GM12801 (cell line): ENCODE measurements around the gene TBXA2R.

Experiments used
- TF ChIP-seq, protein P1 (sequence below): IDR thresholded peaks from one replicate; pipeline ENCODE4 v1.5.1; 2011; ENCODE audit warnings: control low read depth; ENCODE audit not compliant: insufficient read length; ENCODE audit errors: extremely low read depth

Gene TBXA2R

DNA sequence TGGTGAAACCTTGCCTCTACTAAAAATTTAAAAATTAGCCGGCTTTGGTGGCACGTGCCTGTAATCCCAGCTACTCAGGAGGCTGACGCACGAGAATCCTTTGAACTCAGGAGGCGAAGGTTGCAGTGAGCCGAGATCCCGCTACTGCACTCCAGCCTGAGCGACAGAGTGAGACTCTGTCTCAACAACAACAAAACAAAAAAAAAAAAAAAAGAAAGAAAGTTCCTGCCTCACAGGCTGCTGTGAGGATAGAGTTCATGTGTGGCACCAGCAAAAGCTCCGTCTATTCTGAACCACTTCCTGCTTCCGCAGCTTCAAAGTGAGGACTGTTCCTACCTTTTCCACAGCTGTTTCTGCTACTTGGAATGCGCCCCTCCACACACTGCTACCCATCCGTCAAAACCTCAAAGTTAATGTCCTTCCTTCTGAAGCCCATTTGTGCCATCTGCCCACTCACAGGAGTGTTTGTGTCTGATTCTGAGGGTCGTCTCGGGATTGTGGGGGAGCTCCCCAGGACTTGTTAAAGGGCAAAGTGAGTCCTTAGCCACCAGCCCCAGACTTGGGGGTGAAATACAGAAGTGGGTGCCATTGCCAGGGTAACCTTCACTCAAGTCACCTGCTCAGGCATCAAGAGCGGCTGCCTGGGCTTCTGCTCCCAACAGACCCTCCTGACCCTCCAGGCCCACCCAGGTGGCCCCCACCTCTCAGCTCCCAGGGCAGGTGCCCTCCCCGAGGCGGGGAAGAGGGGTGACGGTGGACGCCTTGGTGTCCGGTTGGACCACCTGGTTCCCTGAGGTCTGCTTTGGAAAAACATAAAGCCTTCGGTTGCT lies 52.2 kb downstream of the TBXA2R start:
- TF ChIP-seq, protein P1, sequence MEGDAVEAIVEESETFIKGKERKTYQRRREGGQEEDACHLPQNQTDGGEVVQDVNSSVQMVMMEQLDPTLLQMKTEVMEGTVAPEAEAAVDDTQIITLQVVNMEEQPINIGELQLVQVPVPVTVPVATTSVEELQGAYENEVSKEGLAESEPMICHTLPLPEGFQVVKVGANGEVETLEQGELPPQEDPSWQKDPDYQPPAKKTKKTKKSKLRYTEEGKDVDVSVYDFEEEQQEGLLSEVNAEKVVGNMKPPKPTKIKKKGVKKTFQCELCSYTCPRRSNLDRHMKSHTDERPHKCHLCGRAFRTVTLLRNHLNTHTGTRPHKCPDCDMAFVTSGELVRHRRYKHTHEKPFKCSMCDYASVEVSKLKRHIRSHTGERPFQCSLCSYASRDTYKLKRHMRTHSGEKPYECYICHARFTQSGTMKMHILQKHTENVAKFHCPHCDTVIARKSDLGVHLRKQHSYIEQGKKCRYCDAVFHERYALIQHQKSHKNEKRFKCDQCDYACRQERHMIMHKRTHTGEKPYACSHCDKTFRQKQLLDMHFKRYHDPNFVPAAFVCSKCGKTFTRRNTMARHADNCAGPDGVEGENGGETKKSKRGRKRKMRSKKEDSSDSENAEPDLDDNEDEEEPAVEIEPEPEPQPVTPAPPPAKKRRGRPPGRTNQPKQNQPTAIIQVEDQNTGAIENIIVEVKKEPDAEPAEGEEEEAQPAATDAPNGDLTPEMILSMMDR = no peak

DNA sequence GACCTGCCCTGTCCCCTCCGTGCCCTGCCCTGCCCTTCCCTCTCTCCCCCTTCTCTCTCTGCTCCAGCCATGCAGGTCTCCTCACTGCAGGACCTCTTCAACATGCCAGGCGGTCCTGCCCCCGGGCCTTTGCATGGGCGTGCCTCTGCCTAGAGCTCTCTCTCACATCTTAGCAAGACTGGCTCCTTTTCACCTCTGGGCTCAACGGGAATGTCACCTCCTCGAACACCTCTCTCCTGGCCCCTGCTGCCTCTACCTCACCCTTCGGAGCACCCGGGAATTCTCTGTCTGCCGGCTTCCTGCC lies 54.9 kb downstream of the TBXA2R start:
- TF ChIP-seq, protein P1 = no peak

DNA sequence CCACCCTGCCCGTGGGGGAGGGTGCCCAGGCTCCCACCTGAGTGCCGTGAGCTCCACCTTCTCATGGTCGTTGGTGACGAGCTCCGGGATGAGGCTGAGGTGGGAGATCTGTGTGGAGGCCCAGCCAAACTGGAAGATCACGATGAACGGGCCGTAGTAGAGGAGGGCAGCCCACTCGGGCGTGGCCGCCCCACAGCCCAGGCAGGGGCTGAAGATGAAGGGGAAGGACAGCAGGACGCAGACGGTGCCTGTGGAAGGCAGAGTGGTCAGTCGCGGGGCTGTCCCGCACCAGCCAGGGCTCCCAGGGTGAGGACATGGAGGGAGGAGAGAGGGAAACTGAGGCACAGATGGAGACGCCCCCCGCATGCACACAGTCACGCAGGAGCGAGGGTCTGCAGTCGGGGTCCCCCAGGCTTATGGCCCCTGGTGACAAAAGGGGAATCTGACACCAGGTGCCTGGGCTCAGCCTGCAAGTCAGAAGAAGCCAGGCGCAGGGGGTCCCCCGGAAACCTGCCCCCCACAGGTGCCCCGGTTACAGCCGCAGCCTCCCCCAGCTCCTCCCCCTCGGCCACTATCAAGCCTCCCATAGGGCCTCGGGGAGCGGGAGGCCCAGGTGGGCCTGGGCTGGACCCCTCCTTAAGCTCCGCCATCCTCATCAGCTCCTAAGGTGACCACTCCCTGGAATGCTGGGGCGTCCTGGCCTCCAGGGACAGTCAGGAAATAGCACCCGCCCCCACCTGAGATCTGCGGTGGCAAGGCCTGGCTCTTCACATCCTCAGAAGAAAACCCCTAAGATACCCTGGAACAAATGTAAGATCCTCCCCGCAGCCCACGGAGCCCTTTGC lies 55.5 kb downstream of the TBXA2R start:
- TF ChIP-seq, protein P1 = no peak

DNA sequence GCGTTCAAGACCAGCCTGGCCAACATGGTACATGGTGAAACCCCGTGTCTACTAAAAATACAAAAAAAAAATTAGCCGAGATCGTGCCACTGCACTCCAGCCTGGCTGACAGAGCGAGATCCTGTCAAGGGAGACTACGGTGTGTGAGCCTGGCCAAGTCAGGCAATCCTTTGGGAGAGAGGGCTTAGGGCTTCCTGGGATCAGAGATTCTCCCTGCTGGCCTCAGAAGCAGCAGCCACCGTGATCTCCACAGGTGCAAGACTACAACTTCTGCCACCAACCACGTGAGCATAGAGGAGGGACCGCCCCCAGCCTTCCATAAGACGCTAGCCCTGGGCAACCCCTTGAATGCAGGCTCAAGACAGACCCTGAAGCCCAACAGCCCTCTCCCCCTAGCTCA lies 56.9 kb downstream of the TBXA2R start:
- TF ChIP-seq, protein P1 = no peak

DNA sequence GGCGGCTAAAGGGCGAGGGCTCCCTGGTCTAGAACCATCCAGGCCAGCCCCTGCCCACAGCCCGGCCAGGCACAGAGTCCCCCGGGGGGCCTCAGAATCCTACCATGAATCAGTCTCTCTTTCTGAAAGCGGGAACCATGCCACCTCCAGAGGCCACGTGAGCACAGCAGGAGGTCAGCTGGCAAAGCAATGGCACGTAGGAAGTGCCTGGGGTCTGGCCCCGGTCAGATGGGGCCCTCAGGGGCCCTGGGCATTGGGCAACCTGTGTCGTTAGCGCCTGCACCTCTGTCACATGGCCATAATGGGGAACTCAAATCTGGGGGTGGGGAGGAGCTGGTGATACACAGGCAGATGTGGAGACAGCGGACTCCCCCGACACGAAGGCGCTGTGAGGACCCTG lies 58.1 kb downstream of the TBXA2R start:
- TF ChIP-seq, protein P1 = no peak

DNA sequence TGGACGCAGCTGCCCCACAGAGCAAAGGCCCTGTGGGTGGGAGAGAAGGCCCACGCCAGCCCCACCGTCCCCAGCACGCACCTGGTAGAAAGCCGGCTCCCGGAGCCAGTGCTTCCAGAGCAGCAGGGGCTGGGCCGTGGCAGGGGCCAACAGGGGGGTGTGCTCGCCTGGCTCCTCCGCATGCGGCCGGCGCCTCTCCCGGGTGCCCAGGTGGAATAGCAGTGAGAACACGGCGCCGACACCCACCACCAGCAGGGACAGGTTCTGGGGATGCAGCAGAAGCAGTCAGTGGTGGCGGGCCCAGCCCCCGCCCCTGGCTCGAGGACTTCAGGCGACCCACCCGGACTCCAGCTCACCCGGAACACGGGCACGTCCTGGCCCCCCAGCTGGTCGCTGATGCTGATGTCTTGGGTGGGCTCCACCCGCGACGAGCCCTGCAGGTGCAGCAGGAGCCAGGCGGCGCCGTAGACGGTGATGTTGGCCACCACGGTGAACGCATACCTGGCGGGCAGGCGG lies 58.9 kb downstream of the TBXA2R start:
- TF ChIP-seq, protein P1 = no peak

DNA sequence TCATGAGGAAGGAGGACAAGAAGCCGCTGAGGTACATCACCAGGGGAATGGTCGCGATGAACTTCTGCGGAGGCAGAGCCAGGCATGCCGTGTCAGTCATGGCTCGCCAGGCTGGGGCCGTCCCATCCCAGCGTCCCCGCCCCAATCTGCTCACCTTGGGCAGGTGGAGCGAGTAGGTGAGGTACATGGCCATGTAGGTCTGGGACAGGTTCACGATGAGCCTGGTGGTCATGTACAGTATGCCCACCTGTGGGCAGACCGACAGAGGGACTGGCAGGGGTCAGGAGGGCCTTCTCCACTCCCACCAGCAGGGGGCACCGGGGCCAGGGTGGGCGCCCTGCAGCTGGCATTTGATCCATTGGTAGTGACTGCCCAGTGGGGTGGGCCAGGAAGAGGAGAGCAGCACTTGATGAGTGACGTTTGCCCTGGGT lies 59.4 kb downstream of the TBXA2R start:
- TF ChIP-seq, protein P1 = no peak
